A549 (cell line): ENCODE data around the gene MCAM. TPM values are rescaled to one million over a fixed set of nuclear protein-coding genes. Genes with fewer than 3 reads are reported as not detected.

Experiments used
- ATAC-seq, 2 experiments: fragments of 200-7000 bp in 1 of 2; fragments of >200 bp in 1 of 2; cut with Nextera tagmentation in 1 of 2; cut with Tn5 transposase in 1 of 2; 3 replicates each; pipeline versions ENCODE4 v1.8.0 to v1.9.1; 2018 to 2020; ENCODE audit warnings: mild to moderate bottlenecking in 1 of 2, moderate library complexity in 1 of 2
- CTCF ChIA-PET: fragments of 300-600 bp; sonication (Branson Sonifier 250); formaldehyde crosslinking; extraction: SDS; loops from one replicate; lab custom pipeline; 2021; ENCODE audit warnings: antibody characterized with exemption, inconsistent platforms; lab: Yijun Ruan, JAX
- POLR2A ChIA-PET: fragments of 350-600 bp; formaldehyde crosslinking; extraction: SDS; loops from one replicate; lab custom pipeline; 2021; ENCODE audit warnings: antibody characterized with exemption, inconsistent platforms; lab: Yijun Ruan, JAX
- DNase-seq, 2 experiments: peaks; one replicate each; pipeline versions ENCODE4 v3.0.0 to v3.0.0-alpha.2; 2011 to 2016; ENCODE audit warnings: low read depth in 1 of 2, low spot score in 1 of 2
- FAIRE-seq: peaks from 2 replicates; lab custom pipeline; 2011; peaks lifted over from hg19 to GRCh38; lab: Jason Lieb, UNC
- H3K27ac ChIP-seq, 2 experiments: fragments of >200 bp; sonication (Bioruptor Twin); formaldehyde crosslinking; 3 replicates each; pipeline ENCODE4 v1.5.1; 2016 to 2017
- H3K4me1 ChIP-seq: fragments of >200 bp; sonication (Bioruptor Twin); formaldehyde crosslinking; 3 replicates; pipeline ENCODE4 v1.6.1; 2016
- H3K4me2 ChIP-seq: fragments of >200 bp; sonication (Bioruptor Twin); formaldehyde crosslinking; 3 replicates; pipeline ENCODE4 v1.6.1; 2016
- H3K4me3 ChIP-seq: fragments of >200 bp; sonication (Bioruptor Twin); formaldehyde crosslinking; 3 replicates; pipeline ENCODE4 v1.5.1; 2016
- H3K9me3 ChIP-seq: fragments of >200 bp; sonication (Bioruptor Twin); formaldehyde crosslinking; 3 replicates; pipeline ENCODE4 v1.6.1; 2016
- BHLHE40 ChIP-seq: IDR thresholded peaks from 2 replicates; pipeline ENCODE4 v1.6.1; 2012; ENCODE audit warnings: low read depth, low read length, inconsistent platforms
- CEBPB ChIP-seq, 2 experiments: fragments of >200 bp in 1 of 2; sonication (Bioruptor Twin) in 1 of 2; formaldehyde crosslinking in 1 of 2; IDR thresholded peaks; 2 replicates each; pipeline ENCODE4 v1.6.1; 2012 to 2016
- CHD4 ChIP-seq: fragments of 200-600 bp; sonication (generic); IDR thresholded peaks from 2 replicates; pipeline ENCODE4 v1.6.1; 2016; ENCODE audit warnings: antibody characterized with exemption, mild to moderate bottlenecking, borderline replicate concordance
- EHF ChIP-seq: fragments of 250-450 bp; sonication (Bioruptor Pico); IDR thresholded peaks from 2 replicates; pipeline ENCODE4 v1.5.0; 2020; ENCODE audit warnings: mild to moderate bottlenecking
- EHMT2 ChIP-seq: fragments of 200-600 bp; sonication (generic); IDR thresholded peaks from 2 replicates; pipeline ENCODE4 v1.6.1; 2016; ENCODE audit warnings: antibody characterized with exemption, low read depth, mild to moderate bottlenecking, moderate library complexity
- ESRRA ChIP-seq: fragments of 150-350 bp; IDR thresholded peaks from 2 replicates; pipeline ENCODE4 v1.6.1; 2014; ENCODE audit warnings: mild to moderate bottlenecking, low read length, borderline replicate concordance
- FOSB ChIP-seq: fragments of 250-450 bp; sonication (Bioruptor Pico); IDR thresholded peaks from 2 replicates; pipeline ENCODE4 v1.5.0; 2020; ENCODE audit warnings: mild to moderate bottlenecking, moderate library complexity
- HES2 ChIP-seq: fragments of >200 bp; sonication (Bioruptor Twin); formaldehyde crosslinking; IDR thresholded peaks from 2 replicates; pipeline ENCODE4 v1.6.1; 2016
- HEYL ChIP-seq: fragments of 250-450 bp; sonication (Bioruptor Pico); IDR thresholded peaks from 2 replicates; pipeline ENCODE4 v1.8.0; 2021; ENCODE audit warnings: mild to moderate bottlenecking, moderate library complexity
- HOXB13 ChIP-seq: fragments of 250-450 bp; sonication (Bioruptor Pico); IDR thresholded peaks from 2 replicates; pipeline ENCODE4 v1.5.0; 2020; ENCODE audit warnings: low read depth, mild to moderate bottlenecking, moderate library complexity
- JUNB ChIP-seq: fragments of >200 bp; sonication (Bioruptor Twin); formaldehyde crosslinking; IDR thresholded peaks from 2 replicates; pipeline ENCODE4 v1.6.1; 2016
- MAFK ChIP-seq: fragments of 450-650 bp; IDR thresholded peaks from 2 replicates; pipeline ENCODE4 v1.6.1; 2014; ENCODE audit not compliant: partially characterized antibody
- NPAS2 ChIP-seq: fragments of 250-450 bp; sonication (Bioruptor Pico); IDR thresholded peaks from 2 replicates; pipeline ENCODE4 v1.8.0; 2022; ENCODE audit warnings: mild to moderate bottlenecking, moderate library complexity, borderline replicate concordance
- PBX3 ChIP-seq: IDR thresholded peaks from 2 replicates; pipeline ENCODE4 v1.6.1; 2012
- POLR2A ChIP-seq: IDR thresholded peaks from 2 replicates; pipeline ENCODE4 v1.6.1; 2012; ENCODE audit warnings: mild to moderate bottlenecking, low read length
- POLR2AphosphoS2 ChIP-seq: conservative IDR thresholded peaks from 2 replicates; pipeline ENCODE4 v1.6.1; 2012; ENCODE audit warnings: low read length, improper control_type of control experiment, inconsistent platforms
- RCOR1 ChIP-seq: fragments of 150-350 bp; IDR thresholded peaks from 2 replicates; pipeline ENCODE4 v1.6.1; 2014; ENCODE audit warnings: antibody characterized with exemption, low read length, low read depth
- RFX5 ChIP-seq: fragments of 450-650 bp; IDR thresholded peaks from 2 replicates; pipeline ENCODE4 v1.7.1; 2014; ENCODE audit warnings: antibody characterized with exemption, mild to moderate bottlenecking, moderate library complexity
- RNF2 ChIP-seq: fragments of 200-600 bp; sonication (generic); IDR thresholded peaks from 2 replicates; pipeline ENCODE4 v1.6.1; 2016; ENCODE audit warnings: low read depth, mild to moderate bottlenecking, antibody characterized with exemption, moderate library complexity, borderline replicate concordance
- SREBF2 ChIP-seq: fragments of 450-650 bp; IDR thresholded peaks from 2 replicates; pipeline ENCODE4 v1.6.1; 2014; ENCODE audit warnings: mild to moderate bottlenecking, moderate library complexity
- ZFP36 ChIP-seq: fragments of 450-650 bp; IDR thresholded peaks from 2 replicates; pipeline ENCODE4 v1.6.1; 2014; ENCODE audit warnings: borderline replicate concordance; ENCODE audit not compliant: partially characterized antibody
- ZSCAN20 ChIP-seq: fragments of 250-450 bp; sonication (Bioruptor Pico); IDR thresholded peaks from 2 replicates; pipeline ENCODE4 v1.8.0; 2022; ENCODE audit warnings: mild to moderate bottlenecking, moderate library complexity
- WGBS: methylation state at CpG from one replicate; pipeline ENCODE4 v1.1.6; 2017; ENCODE audit errors: missing lambda C conversion rate; 5-methylcytosine and 5-hydroxymethylcytosine counted together
- polyA plus RNA-seq, 4 experiments: library from polyadenylated mRNA; depleted of rRNA in 3 of 4; stranded (reverse); fragments of >200 nt; fragmentation: RNase III in 1 of 4; extraction: RNeasy Plus Mini Kit Qiagen cat#74134 plus additional on column Dnase treatment in 1 of 4; gene quantifications; 2 replicates in 3 of 4; 3 replicates in 1 of 4; pipeline ENCODE4 v1.2.3, GENCODE V29; 2011 to 2017
- TF ChIP-seq, protein P1 (sequence below): fragments of 200-600 bp; sonication (generic); IDR thresholded peaks from 2 replicates; pipeline ENCODE4 v1.6.1; 2016; ENCODE audit warnings: antibody characterized with exemption, mild to moderate bottlenecking, moderate library complexity
- TF ChIP-seq, protein P2 (sequence below): fragments of 250-450 bp; sonication (Bioruptor Pico); IDR thresholded peaks from 2 replicates; pipeline ENCODE4 v1.5.0; 2020; ENCODE audit warnings: low read depth, mild to moderate bottlenecking, moderate library complexity
- TF ChIP-seq, protein P3 (sequence below): fragments of >200 bp; sonication (Bioruptor Twin); formaldehyde crosslinking; IDR thresholded peaks from 3 replicates; pipeline ENCODE4 v1.6.1; 2016

Gene MCAM
- polyA plus RNA-seq, 2 of the 4 experiments (the other 2 are of a cell fraction), result 5.4 to 14.9 TPM

DNA sequence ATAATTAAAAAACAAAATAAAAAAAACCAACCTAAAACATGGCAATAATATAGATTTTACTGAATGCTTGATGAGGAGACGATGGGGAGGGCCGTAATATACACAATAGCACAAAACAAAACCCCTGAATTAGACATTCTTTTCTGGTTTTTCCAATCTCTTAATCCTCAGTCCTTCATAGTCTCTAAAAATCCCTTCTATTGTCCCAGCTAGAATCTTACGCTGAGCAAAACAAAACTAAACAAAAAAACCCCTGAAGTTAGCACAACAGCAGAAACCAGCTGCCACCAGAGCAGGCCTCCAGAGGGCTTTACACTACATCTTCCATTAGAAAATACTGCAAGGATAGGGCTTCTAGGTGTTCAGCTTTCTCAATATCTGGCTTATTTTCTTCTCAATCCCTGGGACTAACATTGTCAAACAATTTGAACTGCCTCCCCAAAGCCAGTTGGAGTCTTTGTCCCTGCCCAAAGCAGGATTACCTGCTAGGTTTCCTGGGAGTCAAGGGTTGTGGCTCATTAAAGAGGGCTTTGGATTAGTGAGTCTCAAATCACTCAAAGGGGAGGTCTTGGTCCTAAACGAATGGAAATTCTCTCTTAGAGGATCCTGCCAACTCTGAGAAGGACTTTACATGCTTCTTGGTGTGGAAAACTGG is 15.3 kb upstream of the MCAM start:
- CTCF ChIA-PET, result interaction anchor here (1.2 to 6.0 kb wide), 6 partner anchors 8 to 42 kb away, joined by 3 to 64 read pairs (median 5); no protein-coding TSS in a partner anchor
- FAIRE-seq, result no peak
- POLR2A ChIA-PET, result no interaction called here
- no peak for ATAC-seq
- Histone ChIP-seq H3K4me3 (no peak overlapping the region), H3K4me2 (no peak overlapping the region), H3K9me3 (no peaks in the 10 kb centered on the region), H3K4me1 (0 out of 3 replicates have a peak, but pooled peaks cover 5% of the 10 kb centered on the region), H3K27ac (no peak overlapping the region)
- WGBS, result 73% methylated on average over 4 of the region's 4 CpGs
- DNase-seq, result no peak
- TF ChIP-seq HOXB13 (CRISPR knock-in tag), result no peak
- no peak for TF ChIP-seq RCOR1
- no peak for TF ChIP-seq HES2
- no peak for TF ChIP-seq FOSB (CRISPR knock-in tag)
- TF ChIP-seq CHD4, result no peak
- TF ChIP-seq EHMT2, result no peak
- TF ChIP-seq, protein P1, sequence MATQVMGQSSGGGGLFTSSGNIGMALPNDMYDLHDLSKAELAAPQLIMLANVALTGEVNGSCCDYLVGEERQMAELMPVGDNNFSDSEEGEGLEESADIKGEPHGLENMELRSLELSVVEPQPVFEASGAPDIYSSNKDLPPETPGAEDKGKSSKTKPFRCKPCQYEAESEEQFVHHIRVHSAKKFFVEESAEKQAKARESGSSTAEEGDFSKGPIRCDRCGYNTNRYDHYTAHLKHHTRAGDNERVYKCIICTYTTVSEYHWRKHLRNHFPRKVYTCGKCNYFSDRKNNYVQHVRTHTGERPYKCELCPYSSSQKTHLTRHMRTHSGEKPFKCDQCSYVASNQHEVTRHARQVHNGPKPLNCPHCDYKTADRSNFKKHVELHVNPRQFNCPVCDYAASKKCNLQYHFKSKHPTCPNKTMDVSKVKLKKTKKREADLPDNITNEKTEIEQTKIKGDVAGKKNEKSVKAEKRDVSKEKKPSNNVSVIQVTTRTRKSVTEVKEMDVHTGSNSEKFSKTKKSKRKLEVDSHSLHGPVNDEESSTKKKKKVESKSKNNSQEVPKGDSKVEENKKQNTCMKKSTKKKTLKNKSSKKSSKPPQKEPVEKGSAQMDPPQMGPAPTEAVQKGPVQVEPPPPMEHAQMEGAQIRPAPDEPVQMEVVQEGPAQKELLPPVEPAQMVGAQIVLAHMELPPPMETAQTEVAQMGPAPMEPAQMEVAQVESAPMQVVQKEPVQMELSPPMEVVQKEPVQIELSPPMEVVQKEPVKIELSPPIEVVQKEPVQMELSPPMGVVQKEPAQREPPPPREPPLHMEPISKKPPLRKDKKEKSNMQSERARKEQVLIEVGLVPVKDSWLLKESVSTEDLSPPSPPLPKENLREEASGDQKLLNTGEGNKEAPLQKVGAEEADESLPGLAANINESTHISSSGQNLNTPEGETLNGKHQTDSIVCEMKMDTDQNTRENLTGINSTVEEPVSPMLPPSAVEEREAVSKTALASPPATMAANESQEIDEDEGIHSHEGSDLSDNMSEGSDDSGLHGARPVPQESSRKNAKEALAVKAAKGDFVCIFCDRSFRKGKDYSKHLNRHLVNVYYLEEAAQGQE, result no peak
- TF ChIP-seq BHLHE40, result no peak
- no peak for TF ChIP-seq POLR2AphosphoS2
- TF ChIP-seq ZFP36, result no peak
- TF ChIP-seq HEYL (CRISPR knock-in tag), result no peak
- TF ChIP-seq NPAS2 (CRISPR knock-in tag), result no peak
- TF ChIP-seq SREBF2, result no peak
- no peak for TF ChIP-seq JUNB
- TF ChIP-seq ESRRA, result no peak
- TF ChIP-seq ZSCAN20 (CRISPR knock-in tag), result no peak
- TF ChIP-seq, protein P2, sequence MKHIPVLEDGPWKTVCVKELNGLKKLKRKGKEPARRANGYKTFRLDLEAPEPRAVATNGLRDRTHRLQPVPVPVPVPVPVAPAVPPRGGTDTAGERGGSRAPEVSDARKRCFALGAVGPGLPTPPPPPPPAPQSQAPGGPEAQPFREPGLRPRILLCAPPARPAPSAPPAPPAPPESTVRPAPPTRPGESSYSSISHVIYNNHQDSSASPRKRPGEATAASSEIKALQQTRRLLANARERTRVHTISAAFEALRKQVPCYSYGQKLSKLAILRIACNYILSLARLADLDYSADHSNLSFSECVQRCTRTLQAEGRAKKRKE (CRISPR knock-in tag), result no peak
- TF ChIP-seq POLR2A, result no peak
- TF ChIP-seq, protein P3, sequence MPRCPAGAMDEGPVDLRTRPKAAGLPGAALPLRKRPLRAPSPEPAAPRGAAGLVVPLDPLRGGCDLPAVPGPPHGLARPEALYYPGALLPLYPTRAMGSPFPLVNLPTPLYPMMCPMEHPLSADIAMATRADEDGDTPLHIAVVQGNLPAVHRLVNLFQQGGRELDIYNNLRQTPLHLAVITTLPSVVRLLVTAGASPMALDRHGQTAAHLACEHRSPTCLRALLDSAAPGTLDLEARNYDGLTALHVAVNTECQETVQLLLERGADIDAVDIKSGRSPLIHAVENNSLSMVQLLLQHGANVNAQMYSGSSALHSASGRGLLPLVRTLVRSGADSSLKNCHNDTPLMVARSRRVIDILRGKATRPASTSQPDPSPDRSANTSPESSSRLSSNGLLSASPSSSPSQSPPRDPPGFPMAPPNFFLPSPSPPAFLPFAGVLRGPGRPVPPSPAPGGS, result no peak
- no peak for TF ChIP-seq MAFK

DNA sequence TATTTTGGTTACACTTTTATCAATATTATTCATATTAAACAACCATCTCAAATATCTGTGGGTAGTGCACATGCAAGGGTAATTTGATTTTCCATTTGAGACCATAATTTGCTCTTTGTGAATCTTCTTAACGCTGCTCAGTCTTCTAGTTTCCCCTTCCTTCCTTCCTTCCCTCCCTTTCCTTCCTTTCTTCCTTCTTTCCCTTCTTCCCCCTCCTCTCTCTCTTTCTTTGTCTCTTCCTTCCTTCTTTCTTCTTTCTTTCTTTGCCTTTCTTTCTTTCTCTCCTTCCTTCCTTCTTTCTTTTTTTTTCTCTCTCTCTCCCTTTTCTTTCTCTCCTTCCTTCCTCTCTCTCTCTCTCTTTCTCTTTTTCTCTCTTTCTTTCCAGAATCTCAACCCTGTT is 13.3 kb upstream of the MCAM start:
- Histone ChIP-seq H3K4me3 (no peak overlapping the region), H3K27ac (no peak overlapping the region), H3K4me2 (no peak overlapping the region), H3K9me3 (no peaks in the 10 kb centered on the region), H3K4me1 (0 out of 3 replicates have a peak, but pooled peaks cover 1% of the 10 kb centered on the region)
- ChIA-PET POLR2A (no interaction called here), CTCF (interaction anchor here (2.4 to 11.6 kb wide), 3 partner anchors 7 to 44 kb away, joined by 7 to 160 read pairs (median 64); partner anchors contain the start of gene C1QTNF5)
- WGBS, result 43% methylated on average over 1 of the region's 1 CpG
- no peak for TF ChIP-seq RNF2
- TF ChIP-seq RFX5, result no peak
- no peak for TF ChIP-seq ZFP36
- TF ChIP-seq, protein P1, result no peak
- TF ChIP-seq PBX3, result no peak
- no peak for TF ChIP-seq POLR2A
- TF ChIP-seq EHF (CRISPR knock-in tag), result no peak
- TF ChIP-seq CEBPB (IDR thresholded peaks at IDR 0.05), result no peak
- no peak for TF ChIP-seq MAFK
- FAIRE-seq, result no peak
- no peak for ATAC-seq
- DNase-seq, result no peak
